ENCODE measurements around the gene C16orf90.

C16orf90 gene

DNA sequence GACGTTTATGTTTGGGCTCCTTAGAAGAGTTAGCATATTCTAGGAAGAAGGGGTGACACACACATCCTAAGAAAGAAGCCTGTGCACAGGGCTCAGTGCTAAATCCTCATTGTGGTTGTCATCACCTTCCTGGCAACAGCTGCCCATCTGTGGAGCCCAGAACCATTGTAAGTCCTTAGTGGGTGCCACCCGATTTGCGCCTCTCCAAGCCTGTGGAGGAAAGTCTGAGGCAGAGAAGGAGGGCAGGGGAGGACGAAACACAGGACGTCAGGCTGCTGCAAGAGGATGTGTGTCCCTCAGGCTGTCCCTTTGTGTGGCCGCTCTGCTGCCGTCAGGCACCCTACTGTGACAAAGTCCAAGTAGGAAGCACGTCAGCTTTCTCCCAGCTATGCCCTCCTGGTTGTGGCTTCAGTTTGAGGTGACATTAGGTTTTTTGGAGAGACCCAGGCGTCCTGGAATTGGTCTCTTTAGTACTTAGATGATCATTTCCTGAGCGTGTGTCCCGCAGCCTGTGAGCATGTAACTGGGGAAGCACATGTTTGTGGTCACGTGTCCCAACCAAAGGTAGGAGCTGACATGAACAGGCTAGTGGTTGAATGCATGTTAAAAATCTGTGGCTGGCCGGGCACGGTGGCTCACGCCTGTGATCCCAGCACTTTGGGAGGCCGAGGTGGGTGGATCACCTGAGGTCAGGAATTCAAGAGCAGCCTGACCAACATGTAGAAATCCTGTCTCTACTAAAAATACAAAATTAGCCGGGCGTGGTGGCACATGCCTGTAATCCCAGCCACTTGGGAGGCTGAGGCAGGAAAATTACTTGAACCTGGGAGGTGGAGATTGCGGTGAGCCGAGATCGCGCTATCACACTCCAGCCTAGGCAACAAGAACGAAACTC is 16.2 kb upstream of the C16orf90 start:
- Histone ChIP-seq H3K79me2 (ENCODE audit: insufficient read depth, low read length) (no peaks in the 10 kb centered on the region), H3K4me3 (ENCODE audit: insufficient read depth, low read length, poor library complexity, severe bottlenecking) (no peak overlapping the region), H2AFZ (ENCODE audit: low read depth, low read length, severe bottlenecking) (no peak overlapping the region), H3K9me2 (replicated peaks; ENCODE audit: insufficient read depth, low read length) (no peaks in the 10 kb centered on the region), H3K4me2 (ENCODE audit: low read depth, low read length, poor library complexity, severe bottlenecking) (no peak overlapping the region), H3K9me3 (ENCODE audit: insufficient read depth, low read length) (no peaks in the 10 kb centered on the region), H3K36me3 (ENCODE audit: low read length) (no peaks in the 10 kb centered on the region), H3K27ac (ENCODE audit: low read depth, low read length) (no peak overlapping the region), H3K9ac (ENCODE audit: low read length) (no peak overlapping the region), H3F3A (ENCODE audit: insufficient read depth) (no peaks in the 10 kb centered on the region), H4K20me1 (ENCODE audit: low read depth, low read length) (no peaks in the 10 kb centered on the region), H3K27me3 (ENCODE audit: low read length) (no peaks in the 10 kb centered on the region)
- TF ChIP-seq EZH2phosphoT487 (conservative IDR thresholded peaks at IDR 0.05; ENCODE audit: low read length), result no peak
- TF ChIP-seq, protein P1, sequence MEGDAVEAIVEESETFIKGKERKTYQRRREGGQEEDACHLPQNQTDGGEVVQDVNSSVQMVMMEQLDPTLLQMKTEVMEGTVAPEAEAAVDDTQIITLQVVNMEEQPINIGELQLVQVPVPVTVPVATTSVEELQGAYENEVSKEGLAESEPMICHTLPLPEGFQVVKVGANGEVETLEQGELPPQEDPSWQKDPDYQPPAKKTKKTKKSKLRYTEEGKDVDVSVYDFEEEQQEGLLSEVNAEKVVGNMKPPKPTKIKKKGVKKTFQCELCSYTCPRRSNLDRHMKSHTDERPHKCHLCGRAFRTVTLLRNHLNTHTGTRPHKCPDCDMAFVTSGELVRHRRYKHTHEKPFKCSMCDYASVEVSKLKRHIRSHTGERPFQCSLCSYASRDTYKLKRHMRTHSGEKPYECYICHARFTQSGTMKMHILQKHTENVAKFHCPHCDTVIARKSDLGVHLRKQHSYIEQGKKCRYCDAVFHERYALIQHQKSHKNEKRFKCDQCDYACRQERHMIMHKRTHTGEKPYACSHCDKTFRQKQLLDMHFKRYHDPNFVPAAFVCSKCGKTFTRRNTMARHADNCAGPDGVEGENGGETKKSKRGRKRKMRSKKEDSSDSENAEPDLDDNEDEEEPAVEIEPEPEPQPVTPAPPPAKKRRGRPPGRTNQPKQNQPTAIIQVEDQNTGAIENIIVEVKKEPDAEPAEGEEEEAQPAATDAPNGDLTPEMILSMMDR (IDR thresholded peaks at IDR 0.05; ENCODE audit: insufficient read depth, low read length, poor library complexity, severe bottlenecking), result no peak

DNA sequence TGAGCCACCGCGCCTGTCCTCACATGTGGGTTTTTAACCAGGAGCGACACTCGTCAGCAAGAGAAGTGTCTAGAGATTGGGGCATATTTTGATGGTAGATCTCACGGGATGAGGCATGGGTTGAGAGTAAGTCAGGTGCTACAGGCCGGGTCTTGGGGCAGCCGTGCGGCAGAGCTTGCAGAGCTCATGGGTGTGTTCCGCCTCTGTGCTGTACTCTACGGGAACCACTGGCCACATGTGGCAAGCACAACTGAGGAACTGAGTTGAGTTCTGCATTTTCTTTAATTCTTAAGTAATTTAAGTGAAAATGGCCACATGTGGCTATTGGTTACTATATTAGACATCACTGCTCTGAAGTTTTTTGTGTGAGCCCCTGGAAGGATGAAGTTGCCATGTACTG is 15.1 kb upstream of the C16orf90 start:
- Histone ChIP-seq H2AFZ (ENCODE audit: low read depth, low read length, severe bottlenecking) (no peak overlapping the region), H3K4me3 (ENCODE audit: insufficient read depth, low read length, poor library complexity, severe bottlenecking) (no peak overlapping the region), H3K4me2 (ENCODE audit: low read depth, low read length, poor library complexity, severe bottlenecking) (no peak overlapping the region), H3F3A (ENCODE audit: insufficient read depth) (no peaks in the 10 kb centered on the region), H4K20me1 (ENCODE audit: low read depth, low read length) (no peaks in the 10 kb centered on the region), H3K79me2 (ENCODE audit: insufficient read depth, low read length) (no peaks in the 10 kb centered on the region), H3K9me3 (ENCODE audit: insufficient read depth, low read length) (no peaks in the 10 kb centered on the region), H3K36me3 (ENCODE audit: low read length) (no peaks in the 10 kb centered on the region), H3K9ac (ENCODE audit: low read length) (no peak overlapping the region), H3K9me2 (replicated peaks; ENCODE audit: insufficient read depth, low read length) (no peaks in the 10 kb centered on the region), H3K27me3 (ENCODE audit: low read length) (no peaks in the 10 kb centered on the region), H3K27ac (ENCODE audit: low read depth, low read length) (no peak overlapping the region)
- TF ChIP-seq, protein P1 (IDR thresholded peaks at IDR 0.05; ENCODE audit: insufficient read depth, low read length, poor library complexity, severe bottlenecking), result no peak
- TF ChIP-seq EZH2phosphoT487 (conservative IDR thresholded peaks at IDR 0.05; ENCODE audit: low read length), result no peak

DNA sequence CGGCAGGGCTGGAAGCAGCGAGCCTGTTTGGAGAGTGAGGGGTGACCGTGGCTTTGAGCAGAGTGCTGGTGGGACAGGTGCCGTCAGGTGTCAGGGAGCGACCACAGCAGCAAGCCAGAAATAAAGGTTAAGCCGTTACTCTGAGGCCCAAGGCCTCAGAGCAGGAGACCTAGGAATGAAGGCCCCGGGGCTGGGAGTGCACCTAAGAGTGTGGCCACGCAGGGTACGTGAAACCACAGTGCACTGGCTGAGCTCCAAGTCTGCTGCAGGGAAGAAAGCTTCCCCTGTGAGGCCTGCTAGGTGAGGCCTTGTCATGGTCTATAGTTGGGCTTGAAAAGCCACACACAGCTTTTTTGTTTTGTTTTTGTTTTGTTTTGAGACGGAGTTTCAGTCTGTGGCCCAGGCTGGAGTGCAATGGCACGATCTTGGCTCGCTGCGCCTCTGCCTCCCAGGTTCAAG is 14.2 kb upstream of the C16orf90 start:
- Histone ChIP-seq H3K79me2 (ENCODE audit: insufficient read depth, low read length) (no peaks in the 10 kb centered on the region), H3F3A (ENCODE audit: insufficient read depth) (no peaks in the 10 kb centered on the region), H3K27me3 (ENCODE audit: low read length) (no peaks in the 10 kb centered on the region), H3K36me3 (ENCODE audit: low read length) (no peaks in the 10 kb centered on the region), H2AFZ (ENCODE audit: low read depth, low read length, severe bottlenecking) (no peak overlapping the region), H3K9me2 (replicated peaks; ENCODE audit: insufficient read depth, low read length) (no peaks in the 10 kb centered on the region), H3K27ac (ENCODE audit: low read depth, low read length) (no peak overlapping the region), H3K4me3 (ENCODE audit: insufficient read depth, low read length, poor library complexity, severe bottlenecking) (no peak overlapping the region), H3K9me3 (ENCODE audit: insufficient read depth, low read length) (no peaks in the 10 kb centered on the region), H4K20me1 (ENCODE audit: low read depth, low read length) (no peaks in the 10 kb centered on the region), H3K4me2 (ENCODE audit: low read depth, low read length, poor library complexity, severe bottlenecking) (no peak overlapping the region), H3K9ac (ENCODE audit: low read length) (no peak overlapping the region)
- no peak for TF ChIP-seq EZH2phosphoT487 (conservative IDR thresholded peaks at IDR 0.05; ENCODE audit: low read length)
- TF ChIP-seq, protein P1 (IDR thresholded peaks at IDR 0.05; ENCODE audit: insufficient read depth, low read length, poor library complexity, severe bottlenecking), result no peak
